IMR-90 (cell line): ENCODE measurements around the gene SMTN. TPM values are rescaled to one million over a fixed set of nuclear protein-coding genes. Genes with fewer than 3 reads are reported as not detected.

Source experiments
- ATAC-seq: fragments of 200-7000 bp; cut with Tn5 transposase; 2 replicates; pipeline ENCODE4 v1.9.1; 2020; ENCODE audit warnings: low read depth, mild to moderate bottlenecking, moderate library complexity
- BruUV-seq: library from RNA; stranded (reverse); fragments of 400-500 nt; replicated peaks from 2 replicates; lab custom pipeline; 2021; lab: Mats Ljungman, UMichigan
- CTCF ChIA-PET: fragments of 300-600 bp; formaldehyde crosslinking; extraction: SDS; loops from one replicate; lab custom pipeline; 2021; ENCODE audit warnings: antibody characterized with exemption; lab: Yijun Ruan, JAX
- POLR2A ChIA-PET: fragments of 300-600 bp; sonication (Branson Sonifier 250); formaldehyde crosslinking; loops from one replicate; lab custom pipeline; 2022; ENCODE audit warnings: antibody characterized with exemption; ENCODE audit not compliant: unreplicated experiment; lab: Charles Lee
- DNase-seq: peaks from one replicate; pipeline ENCODE4 v3.0.0; 2013
- H2AFZ ChIP-seq: replicated peaks from 2 replicates; pipeline ENCODE3; 2013; ENCODE audit warnings: low read length, mild to moderate bottlenecking; ENCODE audit not compliant: poor library complexity
- H2AK5ac ChIP-seq: 2 replicates; pipeline ENCODE4 v1.6.1; 2013; ENCODE audit warnings: low read depth, low read length, inconsistent platforms
- H2AK9ac ChIP-seq: replicated peaks from 2 replicates; pipeline ENCODE3; 2013; ENCODE audit warnings: mild to moderate bottlenecking, low read depth, low read length, moderate library complexity; ENCODE audit not compliant: poor library complexity
- H2BK120ac ChIP-seq: 2 replicates; pipeline ENCODE4 v1.6.1; 2013; ENCODE audit warnings: low read depth, low read length, inconsistent platforms
- H2BK15ac ChIP-seq: 3 replicates; pipeline ENCODE4 v1.6.1; 2013; ENCODE audit warnings: low read depth, low read length, inconsistent platforms
- H2BK20ac ChIP-seq: 2 replicates; pipeline ENCODE4 v1.6.1; 2013; ENCODE audit warnings: low read depth, mild to moderate bottlenecking, inconsistent platforms, low read length, moderate library complexity
- H2BK5ac ChIP-seq: 2 replicates; pipeline ENCODE4 v1.6.1; 2013; ENCODE audit warnings: mild to moderate bottlenecking, low read depth, low read length, inconsistent platforms; ENCODE audit not compliant: poor library complexity, severe bottlenecking
- H3K14ac ChIP-seq: replicated peaks from 2 replicates; pipeline ENCODE4 v1.6.1; 2013; ENCODE audit warnings: low read depth, low read length, inconsistent platforms
- H3K18ac ChIP-seq: 2 replicates; pipeline ENCODE4 v1.6.1; 2013; ENCODE audit warnings: low read depth, low read length, control low read depth
- H3K23ac ChIP-seq: 2 replicates; pipeline ENCODE4 v1.6.1; 2013; ENCODE audit warnings: low read depth, low read length, inconsistent platforms
- H3K27ac ChIP-seq: 2 replicates; pipeline ENCODE4 v1.5.1; 2013; ENCODE audit warnings: mild to moderate bottlenecking, control low read depth, low read length; ENCODE audit not compliant: insufficient read depth
- H3K27me3 ChIP-seq: 2 replicates; pipeline ENCODE4 v1.6.1; 2013; ENCODE audit warnings: low read length; ENCODE audit not compliant: control insufficient read depth, insufficient read depth
- H3K36me3 ChIP-seq: 2 replicates; pipeline ENCODE4 v1.6.1; 2013; ENCODE audit warnings: low read length, mixed read lengths; ENCODE audit not compliant: control insufficient read depth, insufficient read depth
- H3K4ac ChIP-seq: 2 replicates; pipeline ENCODE4 v1.6.1; 2013; ENCODE audit warnings: low read depth, low read length, inconsistent platforms
- H3K4me1 ChIP-seq: 2 replicates; pipeline ENCODE4 v1.6.1; 2013; ENCODE audit warnings: low read length, mixed read lengths; ENCODE audit not compliant: control insufficient read depth, insufficient read depth
- H3K4me2 ChIP-seq: 2 replicates; pipeline ENCODE4 v1.6.1; 2013; ENCODE audit warnings: low read depth, mild to moderate bottlenecking, control low read depth, low read length, moderate library complexity
- H3K4me3 ChIP-seq: 2 replicates; pipeline ENCODE4 v1.5.1; 2013; ENCODE audit warnings: low read depth, mild to moderate bottlenecking, control low read depth, low read length, moderate library complexity; ENCODE audit not compliant: insufficient read depth
- H3K56ac ChIP-seq: 2 replicates; pipeline ENCODE4 v1.6.1; 2013; ENCODE audit warnings: low read length, inconsistent platforms; ENCODE audit not compliant: insufficient read depth; ENCODE audit errors: extremely low read depth
- H3K79me1 ChIP-seq, 2 experiments: 2 replicates each; pipeline ENCODE4 v1.6.1; 2013; ENCODE audit warnings: low read length in 2 of 2, inconsistent platforms in 1 of 2, low read depth in 1 of 2
- H3K9ac ChIP-seq: 2 replicates; pipeline ENCODE4 v1.6.1; 2013; ENCODE audit warnings: low read depth, low read length, control low read depth
- H3K9me1 ChIP-seq: 2 replicates; pipeline ENCODE4 v1.6.1; 2013; ENCODE audit warnings: low read length, inconsistent platforms; ENCODE audit not compliant: insufficient read depth
- H3K9me3 ChIP-seq: 2 replicates; pipeline ENCODE4 v1.6.1; 2013; ENCODE audit warnings: low read length; ENCODE audit not compliant: control insufficient read depth, insufficient read depth
- H4K20me1 ChIP-seq: 2 replicates; pipeline ENCODE4 v1.6.1; 2013; ENCODE audit warnings: low read length, inconsistent platforms; ENCODE audit not compliant: insufficient read depth
- H4K5ac ChIP-seq: 2 replicates; pipeline ENCODE4 v1.6.1; 2013; ENCODE audit warnings: mild to moderate bottlenecking, low read depth, low read length, control low read depth
- H4K8ac ChIP-seq, 2 experiments: 2 replicates each; pipeline ENCODE4 v1.6.1; 2013; ENCODE audit warnings: low read depth in 2 of 2, low read length in 2 of 2, control low read depth in 1 of 2, inconsistent platforms in 1 of 2
- H4K91ac ChIP-seq: 2 replicates; pipeline ENCODE4 v1.6.1; 2013; ENCODE audit warnings: low read depth, low read length, inconsistent platforms; ENCODE audit not compliant: insufficient read depth
- FOS ChIP-seq: fragments of 150-350 bp; IDR thresholded peaks from 2 replicates; pipeline ENCODE4 v1.6.1; 2016; ENCODE audit warnings: low read depth, low read length
- RFX5 ChIP-seq: IDR thresholded peaks from 2 replicates; pipeline ENCODE4 v1.8.0; 2012; ENCODE audit warnings: low read depth, mild to moderate bottlenecking, low read length, moderate library complexity
- WGBS, 2 experiments: methylation state at CpG; one replicate each; pipeline versions ENCODE4 v1.1.5 to v1.1.7; 2013; ENCODE audit warnings: missing lambda C conversion rate in 2 of 2; ENCODE audit not compliant: insufficient read length in 1 of 2; ENCODE audit errors: extremely low coverage in 2 of 2; 5-methylcytosine and 5-hydroxymethylcytosine counted together
- dilution Hi-C: fragments of 300-500 bp; cut with HindIII; formaldehyde crosslinking; loops from one replicate; pipeline ENCODE4 v1.14.3; 2018; ENCODE audit warnings: low sequenced_read_pairs; ENCODE audit not compliant: unreplicated experiment
- in situ Hi-C: fragments of 300-500 bp; cut with MboI; formaldehyde crosslinking; loops from 3 replicates; pipeline ENCODE4 v1.14.3; 2019; ENCODE audit warnings: low sequenced_read_pairs, inconsistent platforms, mixed read lengths
- intact Hi-C: fragments of 100-400 bp; cut with micrococcal nuclease; formaldehyde crosslinking; loops from 2 replicates; pipeline ENCODE4 v1.10.0; 2022
- polyA plus RNA-seq, 3 experiments: library from polyadenylated mRNA; depleted of rRNA; stranded (reverse); fragments of >200 nt; gene quantifications; 2 replicates each; pipeline ENCODE4 v1.2.3, GENCODE V29; 2012; ENCODE audit warnings: low replicate concordance in 1 of 3
- total RNA-seq: library from RNA; depleted of rRNA; stranded (reverse); fragments of >200 nt; gene quantifications from 2 replicates; pipeline ENCODE4 v1.2.3, GENCODE V29; 2012

Gene SMTN
- total and polyA plus RNA-seq, 2 of the 4 experiments (the other 2 are of a cell fraction) = 53.6 to 63.7 TPM

DNA sequence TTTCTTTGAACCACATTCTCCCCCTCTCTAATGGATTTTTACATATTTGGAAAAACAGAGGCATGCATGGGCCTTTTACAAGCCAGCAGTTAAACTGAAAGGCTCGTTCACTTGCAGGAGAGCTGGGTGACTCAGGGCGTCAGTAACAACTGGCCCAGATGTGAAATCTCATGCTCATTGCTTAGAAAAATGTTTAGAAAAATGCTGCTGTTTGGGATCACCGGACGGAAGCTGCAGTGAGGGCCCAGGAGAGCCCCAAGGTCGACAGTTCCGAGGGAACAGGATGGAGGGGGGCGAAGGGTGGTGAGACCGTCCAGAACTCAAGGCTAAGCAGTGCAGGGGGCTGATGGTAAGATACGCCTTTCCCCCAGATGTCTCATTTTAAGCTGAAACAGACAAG lies 41.7 kb upstream of the SMTN start:
- ChIA-PET POLR2A (interaction anchor here (0.6 to 0.7 kb wide), 3 partner anchors 15 to 273 kb away, joined by 3 to 4 read pairs (median 3); no protein-coding TSS in a partner anchor), CTCF (no interaction called here)
- in situ Hi-C loops (no loop called here), intact Hi-C loops (loop anchor here (2.0 to 5.0 kb wide), 2 partner anchors 41 to 72 kb away; partner anchors contain the start of genes MORC2, SMTN and TUG1), dilution Hi-C loops (no loop called here)
- Histone ChIP-seq H2BK20ac (peak overlapping the region; percentile 83), H3K36me3 (no peaks in the 10 kb centered on the region), H3K9me3 (no peaks in the 10 kb centered on the region), H4K20me1 (no peaks in the 10 kb centered on the region), H3K27ac (peak overlapping the region; percentile 88), H3K4me2 (peak overlapping the region; percentile 18; the same call in 1 of the 2 replicates), H2AK5ac (peak overlapping the region; percentile 69; the same call in 1 of the 2 replicates), H2BK120ac (peak overlapping the region; percentile 78), H3K9me1 (peaks cover 10% of the 10 kb centered on the region; the same call in 1 of the 2 replicates), H3K14ac (peak overlapping the region; percentile 81), H4K8ac (peak overlapping the region; percentile 64 to 73; a peak in 3 of 4 replicates), H3K79me1 (no peaks in the 10 kb centered on the region), H2BK15ac (peak overlapping the region; percentile 59; the same call in 1 of the 3 replicates), H3K4ac (peak overlapping the region; percentile 83; the same call in 1 of the 2 replicates), H3K23ac (peak overlapping the region; percentile 34), H4K91ac (peak overlapping the region; percentile 69), H3K27me3 (no peaks in the 10 kb centered on the region), H3K4me3 (no peak overlapping the region), H3K9ac (peak overlapping the region; percentile 50), H3K56ac (no peak overlapping the region), H3K4me1 (peaks cover 19% of the 10 kb centered on the region), H2AK9ac (peak overlapping the region; percentile 81), H2AFZ (peak overlapping the region; percentile 6), H4K5ac (peak overlapping the region; percentile 38; the same call in 1 of the 2 replicates), H2BK5ac (no peak overlapping the region), H3K18ac (peak overlapping the region; percentile 42; the same call in 1 of the 2 replicates)
- TF ChIP-seq FOS = peak; percentile 27; the same call in 1 of the 2 replicates
- no peak for TF ChIP-seq RFX5
- DNase-seq (peak; percentile 80), ATAC-seq (peak; percentile 78)
- BruUV-seq = no TSS peak
- WGBS, 2 experiments = 1% methylated on average over 6 of the region's 9 CpGs; no CpG with 5 or more reads in 1 of the 2 experiments
